ENCODE data around the gene HSF4.

Gene HSF4

DNA sequence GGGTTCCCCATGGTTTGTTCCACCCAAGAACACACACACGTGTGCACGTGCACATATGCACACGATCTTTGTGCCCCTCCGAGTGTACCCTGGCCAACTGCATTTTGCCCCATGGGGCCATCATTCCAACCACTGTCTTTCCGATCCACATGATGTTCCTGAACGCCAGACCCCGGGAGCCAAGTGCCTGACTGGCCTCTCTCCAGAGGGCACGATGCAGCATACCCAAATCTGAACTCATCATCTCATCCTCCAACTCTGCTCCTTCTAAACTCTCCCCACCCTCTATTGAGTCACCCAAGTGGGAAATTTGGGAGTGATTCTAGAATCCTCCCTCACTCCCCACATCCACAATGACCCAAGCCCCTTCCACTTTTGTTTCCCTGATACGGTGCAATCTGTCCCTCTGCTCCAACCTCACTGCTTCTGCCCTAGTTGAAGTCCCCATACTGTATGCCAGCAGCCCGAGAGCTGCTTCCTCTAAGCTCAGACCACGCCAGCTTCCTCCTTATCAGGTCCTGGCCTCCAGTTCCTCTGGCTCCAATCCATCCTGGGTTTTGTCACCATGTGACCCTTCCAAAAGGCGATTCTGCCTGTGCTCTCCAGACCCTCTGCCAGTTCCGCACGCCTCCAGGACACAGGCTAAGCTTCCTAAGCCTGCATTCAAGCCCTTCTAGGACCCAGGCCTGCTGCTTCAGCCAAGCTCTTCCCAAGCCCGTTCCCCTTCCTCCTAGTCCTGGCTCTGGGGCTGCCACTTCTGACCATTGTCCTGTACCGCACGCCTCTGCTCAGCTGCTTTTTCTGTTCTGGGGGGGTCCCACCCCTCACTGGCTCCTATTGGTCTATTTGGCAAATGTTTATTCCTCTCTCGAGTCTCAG lies 52.3 kb downstream of the HSF4 start:
- DNase-seq (ENCODE audit: low read depth in 1 of 2, low spot score in 1 of 2): no peak
- in situ Hi-C loops (cut with HindIII; ENCODE audit: low pct_unique_long_range_greater_than_20kb, low sequenced_read_pairs): no loop called here
- TF ChIP-seq JUND (IDR thresholded peaks at IDR 0.05; ENCODE audit: low read depth): no peak

Measured in T47D (cell line).